PC-3 (cell line): ENCODE results near the gene AQP2.

Source experiments
- EZH2 ChIP-seq: fragments of 300-600 bp; sonication (generic); IDR thresholded peaks from one replicate; pipeline ENCODE4 v1.6.1; 2017; ENCODE audit warnings: antibody characterized with exemption, mild to moderate bottlenecking, low read length; ENCODE audit not compliant: unreplicated experiment
- EZH2phosphoT487 ChIP-seq: fragments of 300-600 bp; sonication (generic); IDR thresholded peaks from 2 replicates; pipeline ENCODE4 v1.6.1; 2018; ENCODE audit warnings: mild to moderate bottlenecking, antibody characterized with exemption, low read length, borderline replicate concordance
- TF ChIP-seq, protein P1 (sequence below): fragments of 300-600 bp; sonication (generic); conservative IDR thresholded peaks from 2 replicates; pipeline ENCODE4 v1.5.1; 2017; ENCODE audit warnings: antibody characterized with exemption, low read depth, mild to moderate bottlenecking, low read length

GRCh38 chr12:49911213-49911605 is 39.3 kb upstream of the AQP2 start:
- TF ChIP-seq, protein P1, sequence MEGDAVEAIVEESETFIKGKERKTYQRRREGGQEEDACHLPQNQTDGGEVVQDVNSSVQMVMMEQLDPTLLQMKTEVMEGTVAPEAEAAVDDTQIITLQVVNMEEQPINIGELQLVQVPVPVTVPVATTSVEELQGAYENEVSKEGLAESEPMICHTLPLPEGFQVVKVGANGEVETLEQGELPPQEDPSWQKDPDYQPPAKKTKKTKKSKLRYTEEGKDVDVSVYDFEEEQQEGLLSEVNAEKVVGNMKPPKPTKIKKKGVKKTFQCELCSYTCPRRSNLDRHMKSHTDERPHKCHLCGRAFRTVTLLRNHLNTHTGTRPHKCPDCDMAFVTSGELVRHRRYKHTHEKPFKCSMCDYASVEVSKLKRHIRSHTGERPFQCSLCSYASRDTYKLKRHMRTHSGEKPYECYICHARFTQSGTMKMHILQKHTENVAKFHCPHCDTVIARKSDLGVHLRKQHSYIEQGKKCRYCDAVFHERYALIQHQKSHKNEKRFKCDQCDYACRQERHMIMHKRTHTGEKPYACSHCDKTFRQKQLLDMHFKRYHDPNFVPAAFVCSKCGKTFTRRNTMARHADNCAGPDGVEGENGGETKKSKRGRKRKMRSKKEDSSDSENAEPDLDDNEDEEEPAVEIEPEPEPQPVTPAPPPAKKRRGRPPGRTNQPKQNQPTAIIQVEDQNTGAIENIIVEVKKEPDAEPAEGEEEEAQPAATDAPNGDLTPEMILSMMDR, result no peak
- TF ChIP-seq EZH2 (no peak), EZH2phosphoT487 (no peak)
